GM18951 (cell line): Measurements from ENCODE around the gene BST1.
"Not testable (repeated sequence)": the region's sequence is repeated elsewhere in the genome, so short reads cannot be mapped to it uniquely, and the experiment has no call there.

Source experiments
- POLR2A ChIP-seq: IDR thresholded peaks from 4 replicates; pipeline ENCODE4 v1.6.1; 2011; ENCODE audit warnings: mild to moderate bottlenecking; ENCODE audit not compliant: insufficient read length, insufficient read depth; ENCODE audit errors: extremely low read depth
- in situ Hi-C: fragments of 300-500 bp; cut with MboI; formaldehyde crosslinking; loops from one replicate; pipeline ENCODE4 v1.12.0; 2022; ENCODE audit warnings: low sequenced_read_pairs, mixed read lengths, inconsistent platforms; ENCODE audit not compliant: unreplicated experiment

BST1 gene

GRCh38 chr4:15751153-15751552 lies 48.3 kb downstream of the BST1 start:
- in situ Hi-C loops, result no loop called here

GRCh38 chr4:15753081-15753480 lies 50.2 kb downstream of the BST1 start:
- in situ Hi-C loops, result no loop called here

More at GRCh38 chr4:15751153-15751552, 48.3 kb downstream of the BST1 start:
- TF ChIP-seq POLR2A, result no peak

DNA sequence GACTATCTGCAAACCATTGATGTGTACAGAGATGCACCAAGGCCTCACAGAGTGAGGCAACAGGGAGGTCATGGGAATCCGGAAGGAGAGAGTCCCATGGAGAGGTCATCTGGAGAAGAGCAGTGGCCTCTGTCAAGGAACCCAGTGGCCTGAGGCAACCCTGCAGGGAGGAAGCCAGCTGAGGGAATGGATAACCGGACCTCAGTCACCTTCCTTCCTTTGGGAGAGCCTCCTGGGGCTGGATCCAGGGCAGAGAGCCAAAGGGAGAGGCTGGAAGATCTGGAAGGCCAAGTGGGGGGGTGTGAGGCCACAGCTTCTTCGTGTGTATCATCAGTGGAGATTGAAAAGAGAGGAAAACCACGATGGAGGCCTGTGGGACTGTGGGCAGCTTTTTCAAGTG lies 50.9 kb downstream of the BST1 start:
- in situ Hi-C loops, result no loop called here
- TF ChIP-seq POLR2A, result no peak

More at GRCh38 chr4:15753081-15753480, 50.2 kb downstream of the BST1 start:
- TF ChIP-seq POLR2A, result no peak

DNA sequence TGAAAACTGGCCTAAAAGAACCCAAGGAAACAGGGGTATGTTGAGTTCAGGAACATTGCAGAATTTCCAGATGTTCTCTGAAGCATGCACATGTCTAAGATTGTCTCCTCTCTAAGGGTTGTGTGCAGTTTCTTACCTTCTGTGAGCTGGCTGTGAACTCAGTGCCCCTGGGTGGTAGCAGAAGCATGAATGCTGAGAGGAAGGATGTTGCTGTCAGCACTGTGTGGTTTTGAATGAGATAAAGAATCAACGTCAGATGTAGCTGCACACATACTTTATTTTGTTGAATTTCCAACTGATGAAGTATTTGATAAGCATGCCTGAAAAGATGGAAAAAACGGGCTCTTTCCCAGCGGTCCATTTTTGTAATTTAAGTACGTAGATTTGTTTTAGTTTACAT lies 51.5 kb downstream of the BST1 start:
- TF ChIP-seq POLR2A, result no peak

GRCh38 chr4:15755321-15756155 lies 52.7 kb downstream of the BST1 start:
- no peak for TF ChIP-seq POLR2A
- in situ Hi-C loops, result no loop called here

More for the DNA sequence above, 51.5 kb downstream of the BST1 start:
- in situ Hi-C loops, result no loop called here

DNA sequence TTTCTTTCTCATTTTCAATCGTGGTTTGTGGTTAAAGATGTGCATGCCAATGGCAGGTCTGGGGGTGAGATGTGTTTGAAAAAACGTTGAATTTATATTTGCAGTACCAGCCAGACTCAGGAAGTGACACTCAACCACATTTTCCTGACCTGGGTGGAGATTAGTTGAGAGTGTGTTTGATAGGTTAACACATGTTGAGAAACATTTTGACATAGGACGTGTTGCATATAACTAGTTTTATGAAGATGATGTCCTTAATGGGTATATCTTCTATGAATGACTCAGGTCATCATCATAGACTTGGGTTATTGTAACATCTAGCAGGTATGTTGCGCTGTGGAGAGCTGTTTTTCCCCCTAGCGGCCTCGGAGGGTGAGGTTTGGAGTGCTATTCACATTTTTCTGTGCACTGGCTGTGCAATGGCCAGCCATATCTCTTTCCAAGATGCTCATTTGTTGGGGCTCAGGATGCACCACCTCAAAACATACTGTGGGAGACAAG lies 53.5 kb downstream of the BST1 start:
- no peak for TF ChIP-seq POLR2A
- in situ Hi-C loops, result no loop called here

DNA sequence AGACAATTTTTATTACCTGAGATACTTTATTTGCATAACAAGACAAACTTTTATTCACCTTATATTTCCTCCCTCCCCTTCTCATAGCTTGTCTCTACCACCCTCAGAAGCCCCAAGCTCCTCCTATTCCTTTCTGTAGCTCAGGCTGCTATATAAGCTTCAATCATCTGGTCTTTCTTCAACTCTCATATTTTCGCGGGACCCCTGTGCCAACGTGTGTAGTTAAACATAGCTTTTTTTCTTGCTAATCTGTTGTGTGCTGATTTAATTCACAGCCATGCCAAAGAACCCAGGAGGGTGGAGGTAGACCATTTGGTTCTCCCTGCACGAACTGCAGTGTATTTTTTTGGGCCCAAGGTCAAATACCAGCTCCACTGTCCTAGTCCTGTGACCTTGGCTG lies 54.2 kb downstream of the BST1 start:
- in situ Hi-C loops, result no loop called here

DNA sequence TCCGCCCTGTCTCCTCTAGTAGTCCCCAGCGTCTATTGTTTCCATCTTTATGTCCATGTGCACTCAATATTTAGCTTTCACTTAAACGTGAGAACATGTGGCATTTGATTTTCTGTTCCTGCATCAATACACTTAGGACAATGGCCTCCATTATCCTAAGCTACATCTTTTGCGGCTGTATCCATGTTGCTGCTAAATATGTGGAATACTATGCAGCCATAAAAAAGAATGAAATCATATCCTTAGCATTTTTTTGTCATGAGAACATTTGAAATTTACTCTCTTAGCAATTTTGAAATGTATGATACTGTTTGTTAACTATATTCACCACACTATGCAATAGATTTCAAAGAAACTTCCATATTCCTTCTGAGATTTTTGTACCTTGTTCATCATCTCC lies 55.4 kb downstream of the BST1 start:
- TF ChIP-seq POLR2A, result no peak
- in situ Hi-C loops, result no loop called here

More for the DNA sequence above, 54.2 kb downstream of the BST1 start:
- TF ChIP-seq POLR2A, result no peak

GRCh38 chr4:15762460-15762859 lies 59.6 kb downstream of the BST1 start:
- in situ Hi-C loops, result not testable (repeated sequence)

GRCh38 chr4:15765391-15765790 lies 62.5 kb downstream of the BST1 start:
- no peak for TF ChIP-seq POLR2A
- in situ Hi-C loops, result no loop called here

DNA sequence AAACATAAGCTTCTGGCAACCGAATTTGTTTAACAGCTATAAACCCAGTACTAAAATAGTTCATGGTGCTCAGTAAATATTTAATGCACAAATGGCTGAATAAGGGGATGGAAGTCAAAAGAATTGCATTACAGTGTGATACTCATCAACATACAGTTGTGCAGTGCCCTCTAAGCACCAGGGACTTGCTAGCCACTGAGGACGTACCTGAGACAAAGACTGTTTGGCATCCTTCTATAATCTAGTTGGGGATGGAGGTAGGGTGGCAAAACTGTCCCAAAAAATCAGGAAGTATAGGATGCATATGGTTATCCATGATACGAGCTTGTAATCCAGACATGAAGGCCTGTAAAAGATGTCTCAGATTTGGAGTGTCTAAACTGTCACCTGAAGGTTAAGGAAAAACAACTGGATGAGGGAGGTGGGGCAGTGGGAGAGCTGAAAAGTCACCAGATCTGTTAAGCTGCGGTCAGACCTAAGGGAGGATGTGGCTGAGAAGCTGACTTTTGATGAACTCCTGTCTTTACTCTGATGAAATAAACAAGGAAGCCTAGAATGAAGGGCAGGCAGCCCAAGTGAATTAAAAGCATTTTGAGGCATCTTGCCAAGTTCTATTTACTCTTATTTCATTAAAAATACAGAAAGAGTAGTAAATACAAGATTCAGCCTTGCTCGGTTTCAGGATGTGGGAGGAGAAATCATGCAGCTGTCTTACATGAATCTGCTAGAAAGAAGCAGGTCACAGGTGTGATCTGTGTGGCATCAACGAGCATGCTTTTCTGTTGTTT lies 63.2 kb downstream of the BST1 start:
- in situ Hi-C loops, result no loop called here
- TF ChIP-seq POLR2A, result no peak

- in situ Hi-C loops, result no loop called here
- TF ChIP-seq POLR2A, result no peak
Observed at GRCh38 chr4:15766821-15767220, 64.0 kb downstream of the BST1 start.

- TF ChIP-seq POLR2A, result no peak
- in situ Hi-C loops, result no loop called here
Observed at GRCh38 chr4:15769202-15769601, 66.3 kb downstream of the BST1 start.
